GM21737 (cell line): ENCODE data around the gene FRMD8.
A peak's percentile ranks its signal among the peaks of the same experiment; 100 is the strongest.
"Not testable (repeated sequence)": the region's sequence is repeated elsewhere in the genome, so short reads cannot be mapped to it uniquely, and the experiment has no call there.

Experiments used
- ATAC-seq: cut with Tn5 transposase; IDR thresholded peaks from one replicate; pipeline ENCODE4 v1.9.1; 2021; ENCODE audit warnings: mild to moderate bottlenecking, moderate library complexity; ENCODE audit not compliant: unreplicated experiment

FRMD8 gene

DNA sequence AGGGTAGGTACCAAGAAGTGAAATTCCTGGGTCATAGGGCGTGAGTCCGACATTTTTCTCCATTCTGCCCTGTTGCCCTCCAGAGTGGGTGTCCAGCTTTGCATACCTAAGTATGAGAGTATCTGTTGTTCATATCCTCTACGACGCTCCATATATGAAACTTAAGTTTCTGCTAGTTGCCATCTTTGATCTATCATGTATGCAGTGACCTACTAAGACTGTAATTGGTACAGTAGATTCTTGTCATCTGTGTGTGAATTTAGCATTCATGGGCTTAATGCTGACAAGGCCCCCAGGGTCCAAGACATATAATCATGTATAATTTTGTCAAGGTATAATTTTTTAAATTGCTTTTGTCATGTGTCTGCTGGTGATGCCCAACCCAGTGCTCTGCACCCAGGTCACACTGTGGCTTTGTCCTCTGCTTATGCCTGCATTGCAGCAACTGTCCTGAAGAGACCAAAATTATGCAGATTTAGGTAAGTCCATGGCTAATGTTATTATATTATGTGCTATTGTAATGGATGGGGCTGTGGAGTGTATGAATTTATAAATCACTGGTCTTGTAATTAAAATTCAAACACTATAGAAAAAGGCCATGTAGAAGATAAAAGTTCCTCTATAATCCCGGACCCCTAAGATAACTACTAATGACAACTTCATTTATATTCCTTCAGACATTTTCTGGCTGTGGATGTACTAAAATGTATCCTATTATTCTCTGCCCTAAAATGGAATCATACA, 48.4 kb downstream of the FRMD8 start:
- no peak for ATAC-seq

GRCh38 chr11:65435411-65435931, 49.0 kb downstream of the FRMD8 start:
- no peak for ATAC-seq

DNA sequence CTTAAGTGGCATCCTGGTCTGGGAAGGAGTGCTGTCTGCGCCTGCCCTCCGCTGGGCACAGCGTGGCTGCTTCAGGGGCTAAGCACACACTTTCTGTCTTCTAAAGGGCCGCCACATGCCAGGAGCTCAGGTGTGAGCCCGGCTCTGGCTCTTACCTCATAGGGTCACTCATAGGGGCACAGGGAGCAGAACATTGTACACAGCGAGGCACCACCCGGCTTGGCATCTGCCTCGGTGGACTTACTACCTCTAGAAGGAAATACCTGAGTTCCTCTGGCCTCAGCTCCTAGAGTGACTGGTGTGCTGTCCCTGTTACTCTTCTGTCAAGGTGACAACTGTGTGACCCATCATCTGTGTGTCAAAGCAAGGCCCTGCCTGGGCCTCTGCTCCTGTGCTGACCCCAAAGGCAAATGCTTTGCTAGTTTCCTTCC, 49.6 kb downstream of the FRMD8 start:
- no peak for ATAC-seq

DNA sequence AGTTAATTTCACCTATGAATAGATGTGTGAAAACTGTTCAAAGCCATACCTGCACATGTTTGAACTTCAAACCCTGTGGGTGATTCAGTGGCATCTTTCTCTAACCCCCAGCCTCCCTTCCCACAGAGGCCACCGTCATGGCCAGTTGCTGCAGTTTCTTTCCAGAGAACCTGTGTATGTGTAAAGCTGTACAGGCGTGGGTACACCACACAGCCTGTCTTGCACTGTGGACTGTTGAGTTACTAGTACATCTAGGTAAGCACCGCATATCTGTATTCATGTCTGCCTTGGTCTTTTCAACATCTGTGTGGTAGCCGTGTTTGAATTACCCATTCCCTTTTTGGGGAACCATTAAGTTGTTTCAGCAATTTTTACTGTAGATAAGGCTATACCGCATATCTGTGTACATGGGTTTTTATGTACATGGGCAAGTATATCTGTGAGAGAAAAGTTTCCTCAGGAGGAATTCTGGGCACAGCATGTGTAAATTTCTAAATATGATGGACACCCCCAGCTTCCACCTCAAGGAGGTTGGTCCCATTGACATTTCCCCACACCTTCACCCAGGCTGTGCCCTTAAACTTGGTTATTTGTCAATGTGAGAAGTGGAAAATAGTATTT, 50.1 kb downstream of the FRMD8 start:
- no peak for ATAC-seq

DNA sequence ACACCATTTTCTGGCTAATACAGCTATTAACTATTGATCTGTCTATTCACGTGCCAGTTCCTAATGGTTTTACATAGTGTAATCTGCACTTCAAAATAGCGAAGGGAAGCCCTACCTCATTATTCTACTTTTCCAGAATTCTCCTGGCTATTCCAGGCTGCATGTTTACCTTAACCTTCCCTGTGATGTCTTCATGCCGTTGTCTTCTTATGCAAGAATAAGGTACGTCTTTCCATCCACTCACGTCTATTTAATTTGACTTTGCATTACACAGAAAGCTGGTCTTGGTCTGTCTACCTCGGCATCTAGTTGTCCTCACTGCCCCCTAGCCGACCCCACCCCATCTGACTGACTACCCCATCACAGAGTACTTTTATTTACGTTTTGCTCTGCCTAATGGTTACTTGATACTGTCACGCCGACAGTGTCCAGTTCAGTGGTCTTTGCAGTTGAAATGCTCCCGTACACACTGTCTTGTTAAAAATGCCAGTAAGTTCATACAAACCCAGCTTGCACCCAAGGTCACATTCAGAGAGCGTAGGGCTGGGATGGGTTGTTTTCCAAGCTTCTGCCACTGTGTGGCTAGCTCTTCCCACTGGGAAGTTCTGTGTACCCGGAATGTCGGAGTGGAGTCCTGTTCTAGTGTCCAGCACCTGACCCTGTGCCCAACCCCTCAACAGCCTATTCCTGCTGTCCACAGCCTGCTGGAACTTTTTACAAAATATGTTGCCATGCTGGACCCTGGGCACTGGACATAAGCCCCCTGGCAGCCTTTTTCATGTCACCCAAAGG, 51.2 kb downstream of the FRMD8 start:
- no peak for ATAC-seq

DNA sequence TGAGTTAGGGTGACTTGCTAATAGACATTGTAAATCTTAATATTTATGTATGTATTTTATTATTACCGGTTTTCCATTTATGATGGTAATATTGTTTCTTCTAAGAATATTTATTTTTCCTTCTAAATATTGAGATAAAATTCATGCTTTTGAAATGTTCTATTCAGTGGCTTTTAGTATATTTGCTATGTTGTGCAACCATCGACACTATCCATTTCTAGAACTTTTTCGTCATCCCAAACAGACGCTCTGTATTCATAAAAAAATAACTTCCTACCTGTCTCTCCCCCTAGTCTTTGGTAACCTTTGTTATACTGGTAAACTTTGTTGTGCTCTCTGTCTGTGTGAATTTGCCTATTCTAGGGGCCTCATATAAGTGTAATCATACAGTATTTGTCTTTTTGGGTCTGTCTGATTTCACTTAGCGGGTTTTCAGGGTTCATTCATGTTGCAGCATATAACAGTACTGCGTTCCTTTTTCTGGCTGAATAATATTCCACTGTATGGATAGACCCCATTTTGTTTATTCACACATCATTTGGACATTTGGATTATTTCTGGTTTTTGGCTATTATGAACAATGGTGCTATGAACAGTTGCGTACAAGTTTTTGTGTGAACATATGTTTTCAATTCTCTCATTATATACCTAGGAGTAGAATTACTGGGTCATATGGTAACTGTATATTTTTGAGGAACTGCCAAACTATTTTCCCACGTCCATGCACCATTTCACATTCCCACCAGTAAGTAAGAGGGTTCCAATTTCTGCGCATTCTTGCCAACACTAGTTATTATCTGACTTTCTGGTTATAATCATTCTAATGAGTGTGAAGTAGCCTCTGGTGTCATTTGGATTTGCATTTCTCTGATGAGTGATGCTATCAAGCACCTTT, 52.1 kb downstream of the FRMD8 start:
- no peak for ATAC-seq

DNA sequence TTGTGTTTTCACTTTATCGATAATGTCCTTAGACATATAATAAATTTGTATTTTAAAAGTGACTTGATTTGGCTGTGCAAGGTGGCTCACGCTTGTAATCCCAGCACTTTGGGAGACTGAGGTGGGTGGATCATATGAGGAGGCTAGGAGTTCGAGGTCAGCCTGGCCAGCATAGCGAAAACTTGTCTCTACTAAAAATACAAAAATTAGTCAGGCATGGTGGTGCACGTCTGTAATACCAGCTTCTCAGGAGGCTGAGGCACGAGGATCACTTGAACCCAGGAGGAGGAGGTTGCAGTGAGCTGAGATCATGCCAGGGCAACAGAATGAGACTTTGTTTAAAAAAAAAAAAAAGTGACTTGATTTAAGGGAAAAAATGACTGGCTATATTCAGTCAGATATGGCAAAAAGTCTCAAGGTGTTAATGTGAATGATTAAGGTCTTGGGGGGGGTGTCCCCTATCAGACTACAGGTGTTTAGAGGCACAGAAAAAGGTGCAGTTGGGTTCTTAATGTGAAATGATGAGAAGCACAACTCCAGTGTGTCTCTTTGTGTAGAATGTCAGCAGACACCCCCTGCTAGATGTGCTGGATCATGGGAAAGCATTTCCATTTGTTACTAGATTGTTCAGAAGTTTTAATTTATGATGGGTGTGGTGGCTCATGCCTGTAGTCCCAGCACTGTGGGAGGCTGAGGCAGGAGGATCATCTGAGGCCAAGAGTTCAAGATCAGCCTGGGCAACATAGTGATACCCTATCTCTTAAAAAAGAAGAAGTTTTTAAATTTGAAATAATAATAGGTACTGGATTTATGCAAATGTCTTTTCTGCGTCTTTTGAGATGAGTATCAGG, 53.1 kb downstream of the FRMD8 start:
- no peak for ATAC-seq

DNA sequence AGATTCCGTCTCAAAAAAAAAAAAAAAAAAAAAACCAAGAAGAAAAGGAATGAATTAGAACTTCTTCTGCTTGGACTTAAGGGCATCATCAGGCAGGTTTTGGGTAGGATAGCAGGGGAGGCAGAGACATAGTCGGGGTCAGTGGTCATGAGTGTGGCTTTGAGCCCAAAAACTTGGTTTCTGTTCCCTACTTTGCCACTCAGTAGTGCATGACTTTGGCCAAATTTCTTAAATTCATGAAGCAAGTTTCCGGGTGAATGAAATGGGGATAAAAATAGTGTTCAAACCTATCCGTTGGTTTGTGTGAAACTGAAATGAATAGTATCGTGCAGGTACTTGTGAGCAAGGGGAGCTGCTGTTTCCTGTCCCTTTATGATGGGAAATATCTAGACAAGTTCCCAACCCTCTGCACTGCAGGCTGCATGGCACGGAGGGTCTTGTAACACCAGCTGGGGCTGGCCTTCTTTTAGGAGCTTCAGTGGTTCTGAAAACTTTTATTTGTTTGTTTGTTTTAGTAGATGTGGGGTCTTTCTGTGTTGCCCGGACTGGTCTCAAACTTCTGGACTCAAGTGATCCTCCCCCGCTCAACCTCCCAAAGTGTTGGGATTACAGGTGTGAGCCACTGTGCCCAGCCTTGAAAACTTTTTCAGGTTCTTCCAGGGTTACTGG, 54.5 kb downstream of the FRMD8 start:
- ATAC-seq = peak; percentile 40

GRCh38 chr11:65442842-65443331, 56.5 kb downstream of the FRMD8 start:
- no peak for ATAC-seq

DNA sequence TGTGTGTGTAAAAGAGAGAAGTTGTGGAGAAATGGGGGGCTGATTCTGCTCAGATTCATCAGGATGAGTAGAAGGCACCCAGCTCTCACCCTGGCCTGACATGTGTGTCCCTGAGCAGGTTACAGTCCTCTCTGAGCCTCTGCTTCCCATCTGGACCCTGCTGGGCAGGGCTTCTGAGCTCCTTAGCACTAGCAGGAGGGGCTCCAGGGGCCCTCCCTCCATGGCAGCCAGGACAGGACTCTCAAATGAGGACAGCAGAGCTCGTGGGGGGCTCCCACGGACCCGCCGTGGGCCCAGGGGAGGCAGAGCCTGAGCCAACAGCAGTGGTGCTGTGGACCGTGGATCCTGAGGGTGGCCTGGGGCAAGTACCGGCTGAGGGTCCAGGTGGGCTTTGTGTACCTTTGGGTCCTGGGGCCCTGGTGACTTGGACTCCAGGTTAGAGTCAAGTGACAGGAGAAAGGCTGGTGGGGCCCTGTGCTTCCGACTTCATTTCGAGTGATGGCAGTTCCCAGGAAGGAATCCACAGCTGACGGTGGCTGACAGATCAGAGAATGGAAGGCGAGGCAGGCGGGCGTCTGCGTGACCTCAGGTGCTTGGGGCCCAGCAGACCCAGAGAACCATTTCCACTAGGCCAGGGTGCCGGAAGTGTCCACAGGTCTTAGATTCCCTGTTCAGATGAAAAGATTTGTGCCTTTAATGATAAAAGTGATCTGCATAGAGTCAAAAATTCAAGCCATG, 58.0 kb downstream of the FRMD8 start:
- ATAC-seq = no peak

DNA sequence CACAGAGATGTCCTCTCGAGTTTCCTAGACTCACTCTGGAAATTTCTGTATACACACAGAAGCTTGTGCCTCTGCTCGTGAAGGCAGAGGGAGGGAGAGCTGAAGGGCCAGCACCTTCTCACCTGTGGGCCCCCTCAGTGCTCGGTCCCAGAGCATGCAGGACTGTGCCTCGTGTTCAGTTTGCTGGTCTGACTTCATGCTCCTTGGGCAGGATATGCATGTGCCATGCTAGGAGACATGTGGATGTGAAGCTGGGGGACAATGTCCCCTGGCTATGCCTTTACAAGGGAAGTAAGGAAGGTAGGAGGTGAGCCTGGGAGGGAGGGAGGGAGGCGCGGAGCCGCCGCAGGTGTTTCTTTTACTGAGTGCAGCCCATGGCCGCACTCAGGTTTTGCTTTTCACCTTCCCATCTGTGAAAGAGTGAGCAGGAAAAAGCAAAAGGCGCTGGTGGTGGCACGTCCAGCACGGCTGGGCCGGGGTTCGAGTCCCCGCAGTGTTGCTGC, 58.7 kb downstream of the FRMD8 start:
- ATAC-seq = no peak

- ATAC-seq = no peak
Measured at GRCh38 chr11:65445604-65446445, 59.4 kb downstream of the FRMD8 start.

DNA sequence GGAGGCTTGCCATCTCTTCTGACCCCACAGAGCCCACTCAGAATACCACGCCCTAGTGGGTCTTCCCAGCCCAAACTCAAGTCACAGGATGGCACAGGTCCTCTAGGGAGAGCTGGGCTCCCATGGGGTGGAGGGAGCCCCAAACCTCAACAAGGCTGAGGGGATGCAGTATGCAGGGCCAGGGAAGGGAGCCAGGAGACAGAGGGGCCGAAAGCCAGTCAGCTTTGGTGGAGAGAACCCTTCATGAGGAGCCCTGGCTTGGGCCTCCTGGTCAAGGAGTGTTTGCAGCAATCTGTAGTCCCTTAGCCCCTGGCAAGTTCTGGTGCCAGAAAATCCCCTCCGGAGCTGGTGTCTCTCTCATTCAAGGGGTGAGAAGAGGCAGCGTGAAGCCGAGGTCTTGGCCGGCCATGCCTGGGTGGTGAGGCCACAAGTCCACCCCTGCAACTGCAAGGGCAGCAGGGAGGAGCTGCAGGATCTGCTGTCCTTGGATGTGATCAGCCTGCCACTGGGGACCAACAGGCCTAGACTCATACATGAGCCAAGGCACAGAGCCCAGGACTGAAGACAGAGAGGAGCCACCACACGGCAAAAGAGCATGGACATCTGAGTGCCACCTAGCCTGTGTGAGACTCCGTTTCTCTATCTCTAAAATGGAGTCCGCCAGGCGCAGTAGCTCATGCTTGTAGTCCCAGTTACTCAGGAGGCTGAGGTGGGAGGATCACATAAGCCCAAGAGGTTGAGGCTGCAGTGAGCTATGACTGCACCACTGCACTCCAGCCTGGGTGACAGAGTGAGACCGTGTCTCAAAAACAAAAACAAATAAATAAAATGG, 60.2 kb downstream of the FRMD8 start:
- ATAC-seq = no peak

GRCh38 chr11:65448074-65448417, 61.6 kb downstream of the FRMD8 start:
- no peak for ATAC-seq

GRCh38 chr11:65448418-65449105, 62.1 kb downstream of the FRMD8 start:
- ATAC-seq = no peak

GRCh38 chr11:65451301-65451700, 64.9 kb downstream of the FRMD8 start:
- not testable (repeated sequence) for ATAC-seq
